Astrocyte of the hippocampus (primary cell): ENCODE data around the gene SAA4.
"Not testable (repeated sequence)": the region's sequence is repeated elsewhere in the genome, so short reads cannot be mapped to it uniquely, and the experiment has no call there.

Experiments used
- DNase-seq: peaks from one replicate; pipeline ENCODE4 v3.0.0; 2011; ENCODE audit warnings: low read depth, low spot score

Gene SAA4

GRCh38 chr11:18236664-18237356 is at the start of gene SAA4:
SAA4 (minus strand) TSS chr11:18236802; CDS start chr11:18235926, 876 bp downstream.
- DNase-seq = no peak

GRCh38 chr11:18285841-18286240 is 49.2 kb upstream of the SAA4 start:
- no peak for DNase-seq

- no peak for DNase-seq
These were observed 46.0 kb upstream of the SAA4 start for GRCh38 chr11:18282626-18283025.

DNA sequence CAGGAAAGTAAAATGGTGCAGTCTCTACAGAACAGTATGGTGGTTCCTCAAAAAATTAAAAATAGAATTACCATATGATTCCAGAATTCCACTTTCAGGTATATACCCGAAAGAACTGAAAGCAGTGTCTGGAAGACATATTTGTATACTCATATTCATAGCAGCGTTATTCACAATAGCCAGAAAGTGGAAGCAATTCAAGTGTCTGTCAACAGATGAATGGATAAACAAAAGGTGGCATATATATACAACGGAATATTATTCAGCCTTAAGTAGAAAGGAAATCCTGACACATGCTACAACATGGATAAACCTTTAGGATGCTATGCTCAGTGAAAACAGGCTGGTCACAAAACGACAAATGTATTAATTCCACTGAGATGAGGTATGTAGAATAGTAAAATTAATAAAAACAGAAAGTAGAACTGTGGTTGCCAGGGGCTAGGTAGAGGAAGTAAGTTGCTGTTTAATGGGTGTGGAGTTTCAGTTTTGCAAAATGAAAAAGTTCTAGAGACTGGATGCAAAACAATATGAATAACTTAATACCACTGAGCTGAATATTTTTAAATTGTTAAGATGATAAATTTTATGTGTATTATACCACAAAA is 43.9 kb upstream of the SAA4 start:
- DNase-seq = no peak

GRCh38 chr11:18277565-18278271 is 41.1 kb upstream of the SAA4 start:
- DNase-seq = no peak

- DNase-seq = no peak
These were observed 34.6 kb upstream of the SAA4 start for GRCh38 chr11:18271206-18271605.

DNA sequence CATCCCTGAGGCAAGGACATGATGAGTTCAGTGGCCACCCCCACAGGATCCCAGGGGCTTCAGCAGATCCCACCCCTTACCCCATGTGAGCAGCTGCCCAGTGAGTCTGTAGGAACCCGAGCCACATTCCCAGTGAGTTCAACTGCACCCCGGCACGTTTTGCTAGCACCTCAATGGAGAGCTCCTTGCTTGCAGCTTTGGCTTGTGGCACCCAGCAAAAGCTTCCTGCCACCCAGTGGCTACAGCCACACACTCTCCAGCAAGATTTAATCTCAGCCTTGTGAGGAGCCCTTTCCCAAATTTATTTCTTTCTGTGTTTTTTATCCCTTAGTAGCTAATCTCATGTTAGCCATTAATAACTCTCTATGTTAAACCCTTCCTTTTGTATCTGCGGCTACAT is 33.5 kb upstream of the SAA4 start:
- no peak for DNase-seq

DNA sequence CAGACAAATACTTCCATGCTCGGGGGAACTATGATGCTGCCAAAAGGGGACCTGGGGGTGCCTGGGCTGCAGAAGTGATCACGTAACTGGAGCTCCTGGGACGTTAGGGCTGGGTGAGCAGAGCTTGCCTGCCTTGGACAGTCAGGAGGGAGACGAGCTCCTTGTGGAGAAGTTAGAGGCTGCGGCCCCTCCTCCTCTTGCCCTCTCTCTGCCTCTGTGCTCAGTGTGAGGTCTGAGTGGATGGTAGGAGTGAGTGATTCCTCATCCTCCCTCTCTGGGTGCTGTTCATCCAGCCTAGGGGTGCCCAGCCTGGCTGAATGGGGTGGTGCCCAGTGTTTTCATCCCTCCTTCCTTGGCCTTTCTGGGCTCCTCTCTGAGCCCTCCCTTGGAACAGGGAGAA is 32.6 kb upstream of the SAA4 start:
- not testable (repeated sequence) for DNase-seq

DNA sequence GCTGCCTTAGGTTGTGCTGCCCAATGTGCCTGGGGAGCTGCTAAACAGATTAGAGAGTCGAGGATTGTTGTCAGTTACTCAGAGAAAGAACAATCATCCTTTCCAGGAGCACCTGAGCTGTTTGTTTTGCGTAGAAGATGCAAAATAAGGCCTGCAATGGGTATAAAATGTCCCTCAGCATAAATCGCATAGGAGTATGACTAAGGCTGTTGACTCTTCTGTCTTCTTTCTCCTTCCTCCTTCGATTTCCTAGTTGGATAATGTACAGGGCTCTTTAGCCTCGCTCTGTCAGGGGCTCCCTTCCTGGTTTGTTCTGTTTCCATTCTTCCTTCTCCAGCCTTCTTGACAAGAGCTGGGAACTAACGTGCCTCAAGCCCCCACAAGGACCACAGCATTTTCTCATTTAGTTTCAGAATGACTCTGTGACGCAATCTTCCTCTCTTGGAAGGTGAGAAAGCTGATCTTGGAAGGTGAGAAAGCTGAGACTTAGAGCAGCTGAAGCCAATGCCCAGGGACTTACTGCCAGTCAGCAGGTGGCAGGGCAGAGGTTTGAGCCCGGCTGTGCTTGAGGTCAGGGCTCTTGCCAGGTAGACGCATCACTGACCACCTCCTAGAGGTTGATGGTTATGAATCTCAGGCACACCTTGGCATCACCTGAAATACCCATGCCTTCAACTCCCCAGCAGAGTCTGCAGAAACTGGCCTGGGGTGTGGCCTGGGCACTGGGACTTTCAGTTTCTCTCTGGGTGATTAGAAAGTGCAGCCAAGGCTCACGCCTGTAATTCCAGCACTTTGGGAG is 30.9 kb upstream of the SAA4 start:
- not testable (repeated sequence) for DNase-seq

GRCh38 chr11:18265949-18266348 is 29.3 kb upstream of the SAA4 start, which contains the start of gene SAA1:
SAA1 (plus strand) TSS chr11:18266264; CDS start chr11:18266888, 624 bp downstream.
- DNase-seq = no peak

DNA sequence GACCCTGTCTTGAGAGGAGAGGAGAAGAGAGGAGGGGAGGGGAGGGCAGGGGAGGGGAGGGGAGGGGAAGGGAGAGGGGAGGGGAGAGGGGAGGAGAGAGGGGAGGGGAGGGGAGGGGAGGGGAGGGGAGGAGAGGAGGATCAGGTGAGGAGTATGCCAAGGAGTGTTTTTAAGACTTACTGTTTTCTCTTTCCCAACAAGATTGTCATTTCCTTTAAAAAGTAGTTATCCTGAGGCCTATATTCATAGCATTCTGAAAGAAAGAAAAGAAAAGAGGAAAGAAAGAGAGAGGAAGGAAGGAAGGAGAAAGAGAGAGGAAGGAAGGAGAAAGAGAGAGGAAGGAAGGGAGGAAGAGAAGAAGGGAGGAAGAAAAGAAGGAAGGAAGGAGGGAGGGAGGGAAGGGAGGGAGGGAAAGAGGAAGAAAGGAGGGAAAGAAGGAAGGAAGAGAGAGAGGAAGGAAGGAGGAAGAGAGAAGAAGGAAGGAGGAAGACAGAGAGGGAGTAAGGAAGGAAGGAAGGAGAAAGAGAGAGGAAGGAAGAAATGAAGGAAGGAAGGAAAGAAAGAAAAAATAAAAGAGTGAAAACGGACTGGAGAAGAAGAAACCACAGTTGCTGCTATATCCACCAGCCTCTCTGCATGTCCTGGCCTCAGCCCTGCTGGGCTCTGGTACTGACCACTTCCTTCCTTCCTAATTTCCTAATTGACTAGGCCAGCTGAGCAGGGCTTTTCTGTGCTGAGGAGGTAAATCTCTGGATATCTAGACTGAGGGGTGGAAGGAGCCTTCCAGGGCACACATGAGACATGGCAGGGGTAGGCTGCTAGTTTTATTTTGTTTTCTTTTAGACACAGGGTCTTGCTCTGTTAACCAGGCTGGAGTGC is 28.3 kb upstream of the SAA4 start:
- DNase-seq = no peak

GRCh38 chr11:18264035-18264434 is 27.4 kb upstream of the SAA4 start:
- no peak for DNase-seq

DNA sequence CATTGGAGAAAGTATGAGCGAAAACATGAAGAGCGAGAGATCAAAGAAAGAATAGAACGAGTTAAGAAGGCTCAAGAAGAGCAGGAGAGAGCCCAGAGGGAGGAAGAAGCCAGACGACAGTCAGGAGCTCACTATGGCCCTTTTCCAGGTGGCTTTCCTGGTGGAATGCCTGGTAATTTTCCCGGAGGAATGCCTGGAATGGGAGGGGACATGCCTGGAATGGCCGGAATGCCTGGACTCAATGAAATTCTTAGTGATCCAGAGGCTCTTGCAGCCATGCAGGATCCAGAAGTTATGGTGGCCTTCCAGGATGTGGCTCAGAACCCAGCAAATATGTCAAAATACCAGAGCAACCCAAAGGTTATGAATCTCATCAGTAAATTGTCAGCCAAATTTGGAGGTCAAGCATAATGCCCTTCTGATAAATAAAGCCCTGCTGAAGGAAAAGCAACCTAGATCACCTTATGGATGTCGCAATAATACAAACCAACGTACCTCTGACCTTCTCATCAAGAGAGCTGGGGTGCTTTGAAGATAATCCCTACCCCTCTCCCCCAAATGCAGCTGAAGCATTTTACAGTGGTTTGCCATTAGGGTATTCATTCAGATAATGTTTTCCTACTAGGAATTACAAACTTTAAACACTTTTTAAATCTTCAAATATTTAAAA is 26.2 kb upstream of the SAA4 start:
- DNase-seq = not testable (repeated sequence)

DNA sequence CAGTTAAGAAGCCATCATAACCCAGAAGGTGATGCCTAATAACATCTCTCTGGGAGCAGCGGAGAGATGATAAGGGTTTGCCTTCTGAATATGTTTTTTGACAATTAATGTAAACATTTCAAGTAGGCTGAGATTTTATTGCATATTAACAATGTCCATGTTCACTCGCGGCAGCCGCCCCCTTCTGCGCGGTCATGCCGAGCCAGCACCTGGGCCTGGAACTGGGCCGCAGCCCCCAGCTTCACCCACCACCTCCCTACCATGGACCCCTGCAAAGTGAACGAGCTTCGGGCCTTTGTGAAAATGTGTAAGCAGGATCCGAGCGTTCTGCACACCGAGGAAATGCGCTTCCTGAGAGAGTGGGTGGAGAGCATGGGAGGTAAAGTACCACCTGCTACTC is 25.1 kb upstream of the SAA4 start:
- DNase-seq = no peak

- no peak for DNase-seq
These were observed 22.7 kb upstream of the SAA4 start for GRCh38 chr11:18259259-18259658.

GRCh38 chr11:18254781-18255361 is 18.3 kb upstream of the SAA4 start:
- no peak for DNase-seq

DNA sequence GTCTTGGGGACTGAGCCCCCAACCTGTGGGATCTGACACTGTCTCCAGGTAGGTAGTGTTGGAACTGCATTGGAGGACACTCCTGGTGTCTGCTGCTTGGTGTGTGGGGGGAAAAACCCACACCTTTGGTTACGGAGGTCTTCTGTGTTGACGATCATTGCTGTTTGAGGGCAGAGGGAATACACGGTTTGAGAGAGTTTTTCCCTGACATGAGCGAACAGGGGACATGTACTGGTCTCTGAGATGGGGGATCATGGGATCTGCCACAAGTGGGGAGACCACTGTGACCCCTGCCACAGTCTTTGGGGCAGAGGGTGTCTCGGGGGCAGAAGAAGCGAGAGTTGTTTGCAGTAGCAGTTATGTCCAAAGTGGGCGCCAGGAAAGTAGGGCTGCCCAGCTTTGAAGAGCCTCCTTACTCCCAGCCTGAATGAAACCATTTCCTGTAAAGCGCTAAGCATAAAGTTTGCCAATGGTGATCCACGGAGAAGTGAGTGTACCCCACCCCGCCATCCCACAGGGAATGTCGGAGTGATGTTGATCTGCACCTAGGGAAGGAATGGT is 17.3 kb upstream of the SAA4 start:
- no peak for DNase-seq

DNA sequence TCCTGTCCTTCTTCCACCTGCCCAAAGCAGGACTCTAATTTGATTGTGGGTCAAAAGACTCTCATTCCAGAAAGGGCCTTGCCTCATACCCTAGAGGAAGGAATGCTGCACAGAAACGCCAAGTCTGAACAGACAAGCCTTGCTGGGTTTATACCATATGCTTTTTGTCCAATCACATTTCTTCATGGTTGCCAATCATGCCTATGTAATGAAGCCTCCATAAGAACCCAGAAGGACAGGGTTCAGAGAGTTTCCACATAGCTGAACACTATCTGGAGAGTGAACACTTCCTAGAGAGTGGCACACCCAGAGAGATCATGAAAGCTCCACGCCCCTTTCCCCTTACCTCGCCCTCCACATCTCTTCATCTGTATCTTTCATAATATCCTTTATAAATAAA is 16.6 kb upstream of the SAA4 start:
- no peak for DNase-seq

- DNase-seq = no peak
These were observed 12.0 kb upstream of the SAA4 start, which contains the start of gene SAA2 for GRCh38 chr11:18248561-18248960. SAA2 (minus strand) TSS chr11:18248668; CDS start chr11:18248011, 657 bp downstream.

DNA sequence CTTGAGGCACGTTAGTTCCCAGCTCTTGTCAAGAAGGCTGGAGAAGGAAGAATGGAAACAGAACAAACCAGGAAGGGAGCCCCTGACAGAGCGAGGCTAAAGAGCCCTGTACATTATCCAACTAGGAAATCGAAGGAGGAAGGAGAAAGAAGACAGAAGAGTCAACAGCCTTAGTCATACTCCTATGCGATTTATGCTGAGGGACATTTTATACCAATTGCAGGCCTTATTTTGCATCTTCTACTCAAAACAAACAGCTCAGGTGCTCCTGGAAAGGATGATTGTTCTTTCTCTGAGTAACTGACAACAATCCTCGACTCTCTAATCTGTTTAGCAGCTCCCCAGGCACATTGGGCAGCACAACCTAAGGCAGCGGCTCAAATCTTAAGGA is 10.6 kb upstream of the SAA4 start:
- DNase-seq = not testable (repeated sequence)
